ENCODE data around the gene RTKN. TPM values are rescaled to one million over a fixed set of nuclear protein-coding genes. Genes with fewer than 3 reads are reported as not detected.
"Not testable (repeated sequence)": the region's sequence is repeated elsewhere in the genome, so short reads cannot be mapped to it uniquely, and the experiment has no call there.

The RTKN gene
- total RNA-seq, 4 donors from 2014 or later = 44.9 to 71.8 (median 48.3) TPM

DNA sequence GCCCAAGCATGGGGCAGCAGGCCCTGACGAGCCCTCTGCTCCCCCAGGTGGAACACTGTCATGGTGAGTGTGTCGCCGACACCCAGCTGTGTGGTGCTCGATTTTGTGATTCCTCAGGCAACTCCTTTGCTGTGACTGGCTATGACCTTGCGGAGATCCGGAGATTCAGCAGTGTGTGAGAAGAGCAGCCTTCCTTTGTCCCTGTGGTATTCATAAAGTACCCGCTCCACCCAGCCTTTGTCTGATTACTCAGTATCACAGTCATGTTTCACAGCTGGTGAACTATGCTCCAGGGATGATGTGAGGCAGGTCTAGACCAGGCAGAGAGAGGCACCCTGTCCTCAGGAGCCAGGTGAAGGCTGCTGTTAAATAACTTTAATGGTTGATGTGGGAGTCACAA, 16.2 kb downstream of the RTKN start:
- WGBS, 2 donors = 20 to 51% methylated on average over 2 to 7 of the region's 7 CpGs
- intact Hi-C loops (cut with DNase I; ENCODE audit: low total_unique reads) = no loop called here
- no peak overlapping the region for H3K4me3 ChIP-seq (ENCODE audit: low read depth, poor library complexity, severe bottlenecking)
- DNase-seq (ENCODE audit: low spot score in 2 of 2) = no peak
- TF ChIP-seq POLR2A (IDR thresholded peaks at IDR 0.05) = no peak
- TF ChIP-seq, protein P1, sequence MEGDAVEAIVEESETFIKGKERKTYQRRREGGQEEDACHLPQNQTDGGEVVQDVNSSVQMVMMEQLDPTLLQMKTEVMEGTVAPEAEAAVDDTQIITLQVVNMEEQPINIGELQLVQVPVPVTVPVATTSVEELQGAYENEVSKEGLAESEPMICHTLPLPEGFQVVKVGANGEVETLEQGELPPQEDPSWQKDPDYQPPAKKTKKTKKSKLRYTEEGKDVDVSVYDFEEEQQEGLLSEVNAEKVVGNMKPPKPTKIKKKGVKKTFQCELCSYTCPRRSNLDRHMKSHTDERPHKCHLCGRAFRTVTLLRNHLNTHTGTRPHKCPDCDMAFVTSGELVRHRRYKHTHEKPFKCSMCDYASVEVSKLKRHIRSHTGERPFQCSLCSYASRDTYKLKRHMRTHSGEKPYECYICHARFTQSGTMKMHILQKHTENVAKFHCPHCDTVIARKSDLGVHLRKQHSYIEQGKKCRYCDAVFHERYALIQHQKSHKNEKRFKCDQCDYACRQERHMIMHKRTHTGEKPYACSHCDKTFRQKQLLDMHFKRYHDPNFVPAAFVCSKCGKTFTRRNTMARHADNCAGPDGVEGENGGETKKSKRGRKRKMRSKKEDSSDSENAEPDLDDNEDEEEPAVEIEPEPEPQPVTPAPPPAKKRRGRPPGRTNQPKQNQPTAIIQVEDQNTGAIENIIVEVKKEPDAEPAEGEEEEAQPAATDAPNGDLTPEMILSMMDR (IDR thresholded peaks at IDR 0.05) = no peak

DNA sequence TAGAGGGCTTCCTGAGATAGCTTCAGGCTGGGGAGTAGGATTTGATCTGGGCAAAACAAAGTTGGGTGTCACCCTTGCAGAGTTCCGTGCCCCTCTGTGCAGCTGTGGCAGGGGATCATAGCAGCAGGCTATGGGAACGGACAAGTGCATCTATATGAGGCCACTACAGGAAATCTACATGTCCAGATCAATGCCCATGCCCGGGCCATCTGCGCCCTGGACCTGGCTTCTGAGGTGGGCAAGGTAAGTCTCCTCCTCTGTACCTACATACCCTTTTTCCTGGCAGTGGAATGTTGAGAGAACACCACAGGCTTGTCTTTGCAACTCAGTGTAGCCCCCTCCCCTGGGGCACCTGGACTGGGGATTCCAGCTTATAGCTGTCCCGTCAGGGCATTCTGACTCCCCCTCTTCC, 16.7 kb downstream of the RTKN start:
- 75 to 80% methylated on average over 4 to 5 of the region's 5 CpGs for WGBS, 2 donors
- no peak for DNase-seq (ENCODE audit: low spot score in 2 of 2)
- H3K4me3 ChIP-seq (ENCODE audit: low read depth, poor library complexity, severe bottlenecking) = no peak overlapping the region
- intact Hi-C loops (cut with DNase I; ENCODE audit: low total_unique reads) = no loop called here
- TF ChIP-seq, protein P1 (IDR thresholded peaks at IDR 0.05) = no peak
- TF ChIP-seq POLR2A (IDR thresholded peaks at IDR 0.05) = no peak

DNA sequence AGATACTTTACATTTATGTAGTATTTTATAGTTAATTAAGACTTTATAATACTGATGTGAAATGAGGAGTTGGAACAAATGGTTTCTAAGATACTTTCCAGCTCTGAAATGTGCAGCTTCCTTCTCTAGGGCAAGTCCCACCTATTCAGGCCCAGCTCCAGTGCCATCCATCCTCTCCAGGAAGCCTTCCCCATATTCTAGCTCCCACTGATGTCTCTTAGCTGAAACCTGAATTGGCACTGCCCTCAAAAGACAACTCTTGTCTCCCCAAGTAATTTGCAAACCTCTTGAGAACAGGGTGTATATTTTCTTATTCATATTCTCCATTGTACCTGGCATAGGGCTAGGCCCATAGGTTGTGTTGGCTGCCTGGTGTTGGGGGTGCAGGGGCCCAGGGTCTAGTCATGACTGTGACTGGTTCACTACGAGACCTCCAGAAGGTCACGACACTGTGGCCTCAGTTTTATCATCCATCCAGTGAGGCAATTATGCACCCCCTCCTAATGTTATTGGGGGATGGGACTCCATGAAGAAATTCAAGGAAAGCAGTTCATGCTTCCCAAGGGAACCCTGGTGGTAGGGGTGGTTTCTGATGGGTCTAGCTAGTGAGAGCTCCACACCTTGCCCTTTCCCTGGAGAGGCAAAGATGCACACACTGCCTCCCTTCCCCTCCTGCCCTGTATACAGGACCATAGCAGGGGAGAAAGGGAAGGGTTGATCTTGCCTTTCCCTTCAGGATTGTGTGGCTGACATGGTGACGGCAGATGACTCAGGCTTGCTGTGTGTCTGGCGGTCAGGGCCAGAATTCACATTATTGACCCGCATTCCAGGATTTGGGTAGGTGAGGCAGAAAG, 17.4 kb downstream of the RTKN start:
- H3K4me3 ChIP-seq (ENCODE audit: low read depth, poor library complexity, severe bottlenecking) = no peak overlapping the region
- intact Hi-C loops (cut with DNase I; ENCODE audit: low total_unique reads) = no loop called here
- WGBS, 2 donors = 76% methylated on average over 5 of the region's 5 CpGs
- no peak for TF ChIP-seq POLR2A (IDR thresholded peaks at IDR 0.05)
- TF ChIP-seq, protein P1 (IDR thresholded peaks at IDR 0.05) = no peak
- DNase-seq (ENCODE audit: low spot score in 2 of 2) = no peak

DNA sequence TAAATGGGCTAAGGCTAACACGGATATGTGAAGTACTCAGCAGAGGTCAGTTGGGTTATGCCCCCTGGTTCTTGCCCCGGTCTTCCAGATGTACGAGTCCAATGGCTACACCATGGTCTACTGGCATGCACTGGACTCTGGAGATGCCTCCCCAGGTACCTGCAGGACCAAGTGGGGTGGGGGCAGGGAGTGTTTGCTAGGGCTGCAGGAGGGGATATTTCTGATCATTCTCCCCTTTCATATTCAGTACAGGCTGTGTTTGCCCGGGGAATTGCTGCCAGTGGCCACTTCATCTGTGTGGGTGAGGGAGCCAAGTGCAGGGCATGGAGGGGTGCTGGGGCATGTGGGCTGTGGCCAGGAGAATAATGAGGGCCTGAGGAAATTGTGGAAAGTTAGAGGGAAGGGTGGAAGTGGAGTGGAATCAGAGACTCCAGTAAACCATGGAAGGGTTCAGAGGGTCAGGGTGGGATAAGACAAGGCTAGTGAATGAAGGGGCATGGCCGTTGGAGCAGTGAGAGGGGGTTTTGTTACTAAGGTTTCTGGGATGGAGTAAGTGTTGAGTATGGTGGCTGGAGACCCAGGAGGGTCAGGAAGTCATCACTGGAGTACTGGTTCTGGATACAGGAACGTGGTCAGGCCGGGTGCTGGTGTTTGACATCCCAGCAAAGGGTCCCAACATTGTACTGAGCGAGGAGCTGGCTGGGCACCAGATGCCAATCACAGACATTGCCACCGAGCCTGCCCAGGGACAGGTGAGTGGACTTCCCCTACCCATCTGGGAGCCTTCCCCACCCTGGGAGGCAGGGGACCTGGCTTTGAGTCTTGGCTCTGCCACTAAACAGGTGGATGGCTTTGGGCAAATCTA, 18.3 kb downstream of the RTKN start:
- WGBS, 2 donors = 71 to 84% methylated on average over 9 of the region's 9 CpGs
- TF ChIP-seq, protein P1 (IDR thresholded peaks at IDR 0.05) = no peak
- TF ChIP-seq POLR2A (IDR thresholded peaks at IDR 0.05) = no peak
- intact Hi-C loops (cut with DNase I; ENCODE audit: low total_unique reads) = no loop called here
- no peak for DNase-seq (ENCODE audit: low spot score in 2 of 2)
- no peak overlapping the region for H3K4me3 ChIP-seq (ENCODE audit: low read depth, poor library complexity, severe bottlenecking)

DNA sequence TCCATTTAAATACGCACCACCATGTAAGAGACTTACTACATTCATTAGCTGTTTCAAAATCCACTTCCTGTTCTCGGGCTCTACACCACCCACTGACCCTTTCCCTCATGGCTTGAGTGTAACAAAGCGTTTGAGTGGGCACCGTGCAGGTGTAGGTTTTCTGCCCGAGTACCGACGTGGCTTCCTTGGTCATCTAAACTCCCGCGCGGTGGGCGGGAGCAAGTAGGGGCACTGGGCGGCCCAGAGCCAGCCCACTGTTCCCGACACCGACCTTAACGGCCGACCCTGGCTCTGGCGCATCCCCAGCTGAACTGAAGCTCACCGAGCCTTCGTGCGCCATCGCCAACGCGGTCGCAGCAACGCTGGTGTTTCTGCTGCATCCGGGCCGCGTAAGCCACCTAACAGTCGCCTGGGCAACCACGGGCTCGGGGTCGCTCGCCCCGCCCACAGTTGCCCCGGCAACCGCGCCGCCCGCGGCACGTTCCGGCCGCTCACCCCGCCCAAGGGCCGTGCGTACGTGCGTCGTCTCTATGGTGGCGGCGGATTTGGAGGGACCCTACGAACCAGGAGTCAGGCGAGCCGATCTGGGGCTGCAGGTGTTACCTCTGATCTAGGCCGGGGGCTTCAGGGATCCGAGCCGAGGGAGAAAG, 20.4 kb downstream of the RTKN start, which contains the start of the genes C2orf81 and WDR54:
Gene C2orf81 (minus strand): TSS at position 399 of the 650 bp plus-strand sequence. CDS start 59 bp downstream, at position 340.
Gene WDR54 (plus strand): TSS at position 510 of the 650 bp plus-strand sequence. CDS start 424 bp downstream, outside the sequence.
- TF ChIP-seq POLR2A (IDR thresholded peaks at IDR 0.05) = no peak
- TF ChIP-seq, protein P1 (IDR thresholded peaks at IDR 0.05) = no peak
- peak within 1 kb of the TSS; percentile 34 for H3K4me3 ChIP-seq (ENCODE audit: low read depth, poor library complexity, severe bottlenecking)
- DNase-seq (ENCODE audit: low spot score in 2 of 2) = peak; percentile 67 to 96
- 1% methylated on average over 24 to 39 of the region's 57 CpGs for WGBS, 2 donors
- intact Hi-C loops (cut with DNase I; ENCODE audit: low total_unique reads) = no loop called here

DNA sequence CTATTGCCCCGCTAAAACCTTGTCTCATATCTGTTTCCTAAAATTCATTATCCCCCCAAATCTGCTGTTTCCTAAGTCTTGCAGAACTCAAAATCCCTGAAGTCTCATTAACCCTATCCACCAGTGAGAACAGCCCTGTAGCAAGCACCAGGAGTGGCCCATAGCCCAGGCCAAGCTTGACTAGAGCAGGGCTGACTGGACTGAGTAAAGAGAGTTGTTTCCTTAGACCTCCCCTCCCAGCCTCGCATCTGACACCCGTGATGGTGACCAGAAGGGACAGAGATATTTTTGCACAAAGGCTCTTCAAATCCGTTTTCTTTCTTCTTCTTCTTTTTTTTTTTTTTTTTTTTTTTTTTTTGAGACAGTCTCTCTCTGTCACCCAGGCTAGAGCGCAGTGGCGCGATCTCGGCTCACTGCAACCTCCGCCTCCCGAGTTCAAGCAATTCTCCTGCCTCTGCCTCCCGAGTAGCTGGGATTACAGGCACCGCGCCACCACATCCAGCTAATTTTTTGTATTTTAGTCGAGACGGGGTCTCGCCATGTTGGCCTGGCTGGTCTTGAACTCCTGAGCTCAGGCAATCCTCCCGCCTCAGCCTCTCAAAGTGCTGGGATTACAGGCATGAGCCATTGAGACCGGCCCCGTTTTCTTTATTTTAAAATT, 21.2 kb downstream of the RTKN start:
- DNase-seq (ENCODE audit: low spot score in 2 of 2); H3K4me3 ChIP-seq (ENCODE audit: low read depth, poor library complexity, severe bottlenecking); intact Hi-C loops (cut with DNase I; ENCODE audit: low total_unique reads): not testable (repeated sequence)
- 81 to 84% methylated on average over 19 of the region's 19 CpGs for WGBS, 2 donors

Measured in lower leg skin (tissue), 4 donors.